Cardiac muscle cell (in vitro differentiated cells and primary cell): ENCODE results near the gene SLC25A45. TPM values are rescaled to one million over a fixed set of nuclear protein-coding genes. Genes with fewer than 3 reads are reported as not detected.

Experiments
- DNase-seq, 2 donors: peaks; one replicate each; pipeline versions ENCODE4 v3.0.0 to v3.0.0-alpha.2; 2010 to 2017; ENCODE audit warnings: low read depth in 1 of 2, low spot score in 1 of 2
- H3K27ac ChIP-seq: fragments of 200-600 bp; sonication (generic); 2 replicates; pipeline ENCODE4 v1.5.1; 2016
- H3K27me3 ChIP-seq: fragments of 200-600 bp; sonication (generic); 2 replicates; pipeline ENCODE4 v1.6.0; 2016; ENCODE audit warnings: control low read depth
- H3K36me3 ChIP-seq: fragments of 200-600 bp; sonication (generic); 2 replicates; pipeline ENCODE4 v1.5.1; 2016; ENCODE audit warnings: control low read depth
- H3K4me1 ChIP-seq: fragments of 200-600 bp; sonication (generic); 2 replicates; pipeline ENCODE4 v1.8.1; 2017; ENCODE audit warnings: low read depth, mild to moderate bottlenecking, mixed run types
- H3K4me3 ChIP-seq: fragments of 200-600 bp; sonication (generic); 2 replicates; pipeline ENCODE4 v1.5.1; 2016; ENCODE audit warnings: mild to moderate bottlenecking
- H3K9me3 ChIP-seq: fragments of 200-600 bp; sonication (generic); 2 replicates; pipeline ENCODE4 v1.5.1; 2017; ENCODE audit warnings: low read depth, mild to moderate bottlenecking, control low read depth
- CTCF ChIP-seq: IDR thresholded peaks from 2 replicates; pipeline ENCODE4 v1.5.1; 2012; ENCODE audit warnings: low read depth, mild to moderate bottlenecking, low read length
- polyA plus RNA-seq: library from polyadenylated mRNA; unstranded; fragments of >200 nt; fragmentation: Nextera tagmentation; extraction: Ambion mirVana; gene quantifications from 2 replicates; pipeline ENCODE4 v1.2.1, GENCODE V29; 2016
- total RNA-seq: library from RNA; depleted of rRNA; stranded (reverse); fragments of >200 nt; gene quantifications from 2 replicates; pipeline ENCODE4 v1.2.3, GENCODE V29; 2016

SLC25A45 gene
- total and polyA plus RNA-seq, 2 experiments from 2014 or later, result 4.8 to 10.5 TPM

GRCh38 chr11:65375012-65375411 is 7.4 kb downstream of the SLC25A45 start:
- no peak overlapping the region for H3K27ac ChIP-seq
- no peak for DNase-seq
- H3K9me3 ChIP-seq, result no peaks in the 10 kb centered on the region
- peaks cover 5% of the 10 kb centered on the region for H3K4me1 ChIP-seq
- H3K36me3 ChIP-seq, result no peaks in the 10 kb centered on the region
- no peak overlapping the region for H3K4me3 ChIP-seq
- H3K27me3 ChIP-seq, result no peaks in the 10 kb centered on the region
- no peak for TF ChIP-seq CTCF

GRCh38 chr11:65373839-65374580 is 8.4 kb downstream of the SLC25A45 start:
- Histone ChIP-seq H3K4me1 (peaks cover 5% of the 10 kb centered on the region), H3K9me3 (no peaks in the 10 kb centered on the region), H3K36me3 (no peaks in the 10 kb centered on the region), H3K27ac (no peak overlapping the region), H3K4me3 (no peak overlapping the region), H3K27me3 (no peaks in the 10 kb centered on the region)
- no peak for TF ChIP-seq CTCF
- no peak for DNase-seq

- no peak for DNase-seq
- H3K4me1 ChIP-seq, result peaks cover 13% of the 10 kb centered on the region
- H3K4me3 ChIP-seq, result no peak overlapping the region
- H3K36me3 ChIP-seq, result no peaks in the 10 kb centered on the region
- H3K27ac ChIP-seq, result peak overlapping the region; percentile 97
- no peaks in the 10 kb centered on the region for H3K27me3 ChIP-seq
- no peak for TF ChIP-seq CTCF
- no peaks in the 10 kb centered on the region for H3K9me3 ChIP-seq
These were observed 11.8 kb downstream of the SLC25A45 start for GRCh38 chr11:65370659-65371049.

GRCh38 chr11:65366340-65366773 is 16.1 kb downstream of the SLC25A45 start:
- Histone ChIP-seq H3K9me3 (no peaks in the 10 kb centered on the region), H3K27ac (peak overlapping the region; percentile 65), H3K4me3 (no peak overlapping the region), H3K4me1 (peaks cover 13% of the 10 kb centered on the region), H3K27me3 (no peaks in the 10 kb centered on the region), H3K36me3 (no peaks in the 10 kb centered on the region)
- peak; percentile 83 to 91 for DNase-seq
- peak; percentile 72 for TF ChIP-seq CTCF

- no peaks in the 10 kb centered on the region for H3K9me3 ChIP-seq
- H3K27me3 ChIP-seq, result no peaks in the 10 kb centered on the region
- peaks cover 8% of the 10 kb centered on the region for H3K4me1 ChIP-seq
- no peaks in the 10 kb centered on the region for H3K36me3 ChIP-seq
- no peak overlapping the region for H3K4me3 ChIP-seq
- no peak for TF ChIP-seq CTCF
- peak in 1 of 2 donors; percentile 52 for DNase-seq
- no peak overlapping the region for H3K27ac ChIP-seq
These were observed 18.7 kb downstream of the SLC25A45 start for GRCh38 chr11:65363770-65364169.
